Stimulated activated CD4-positive, alpha-beta T cell treated with anti-CD3 and anti-CD28 coated beads, Interleukin-1b, Interleukin-23, amount 100 ng/mL, for 24 hours (primary cell): ENCODE measurements around the gene ATP2A1.
"Not testable (repeated sequence)": the region's sequence is repeated elsewhere in the genome, so short reads cannot be mapped to it uniquely, and the experiment has no call there.

Experiments used
- DNase-seq, 4 experiments: peaks; one replicate each; pipeline ENCODE4 v3.0.0-alpha.2; 2020; ENCODE audit warnings: low read depth in 4 of 4, low spot score in 1 of 4

Gene ATP2A1

GRCh38 chr16:28935346-28935745, 57.1 kb downstream of the ATP2A1 start:
- DNase-seq, result no peak

GRCh38 chr16:28935924-28936783, 57.9 kb downstream of the ATP2A1 start:
- peak; percentile 45 to 82 (median 76) for DNase-seq

- DNase-seq, result no peak
Measured at GRCh38 chr16:28936784-28937155, 58.5 kb downstream of the ATP2A1 start.

GRCh38 chr16:28937222-28937876, 59.1 kb downstream of the ATP2A1 start:
- DNase-seq, result no peak

- DNase-seq, result no peak
Measured at GRCh38 chr16:28938721-28939120, 60.4 kb downstream of the ATP2A1 start.

- DNase-seq, result not testable (repeated sequence)
Measured at GRCh38 chr16:28939825-28940224, 61.5 kb downstream of the ATP2A1 start.

- DNase-seq, result no peak
Measured at GRCh38 chr16:28943281-28943680, 65.0 kb downstream of the ATP2A1 start.

GRCh38 chr16:28946681-28947080, 68.4 kb downstream of the ATP2A1 start:
- no peak for DNase-seq

- peak; percentile 99 for DNase-seq
Measured at GRCh38 chr16:28950648-28951409, 72.5 kb downstream of the ATP2A1 start, which contains the start of gene NFATC2IP. Gene NFATC2IP (plus strand): TSS chr16:28950937. CDS start chr16:28951012, 75 bp downstream.

GRCh38 chr16:28951410-28951943, 73.2 kb downstream of the ATP2A1 start:
- DNase-seq, result peak in 2 of 4 experiments; percentile 8 to 22
